Neural progenitor cell (in vitro differentiated cells): ENCODE data around the gene LGALS3. TPM values are rescaled to one million over a fixed set of nuclear protein-coding genes. Genes with fewer than 3 reads are reported as not detected.
"Not testable (repeated sequence)": the region's sequence is repeated elsewhere in the genome, so short reads cannot be mapped to it uniquely, and the experiment has no call there.

Experiments used
- DNase-seq: peaks from one replicate; pipeline ENCODE4 v3.0.0-alpha.2; 2016; ENCODE audit warnings: low spot score
- H2AFZ ChIP-seq: fragments of 200-600 bp; sonication (generic); replicated peaks from 2 replicates; pipeline ENCODE4 v1.6.1; 2016; ENCODE audit warnings: antibody characterized with exemption
- H3F3A ChIP-seq: fragments of 200-600 bp; sonication (generic); 2 replicates; pipeline ENCODE4 v1.6.1; 2016; ENCODE audit warnings: antibody characterized with exemption, low read depth
- H3K27ac ChIP-seq: fragments of 200-600 bp; sonication (generic); 2 replicates; pipeline ENCODE4 v1.5.1; 2016; ENCODE audit warnings: mild to moderate bottlenecking
- H3K27me3 ChIP-seq: fragments of 200-600 bp; sonication (generic); 2 replicates; pipeline ENCODE4 v1.6.1; 2016; ENCODE audit warnings: mild to moderate bottlenecking, moderate library complexity
- H3K36me3 ChIP-seq: fragments of 200-600 bp; sonication (generic); 2 replicates; pipeline ENCODE4 v1.5.1; 2016
- H3K4me1 ChIP-seq: fragments of 200-600 bp; sonication (generic); 2 replicates; pipeline ENCODE4 v1.6.1; 2016; ENCODE audit warnings: mixed run types
- H3K4me2 ChIP-seq: fragments of 200-600 bp; sonication (generic); 2 replicates; pipeline ENCODE4 v1.6.1; 2016
- H3K4me3 ChIP-seq: fragments of 200-600 bp; sonication (generic); 2 replicates; pipeline ENCODE4 v1.5.1; 2016
- H3K79me2 ChIP-seq: fragments of 200-600 bp; sonication (generic); 2 replicates; pipeline ENCODE4 v1.6.1; 2016; ENCODE audit warnings: low read depth
- H3K9ac ChIP-seq: fragments of 200-600 bp; sonication (generic); 2 replicates; pipeline ENCODE4 v1.6.1; 2016
- H3K9me3 ChIP-seq: fragments of 200-600 bp; sonication (generic); 2 replicates; pipeline ENCODE4 v1.5.1; 2016; ENCODE audit warnings: low read depth
- H4K20me1 ChIP-seq: fragments of 200-600 bp; sonication (generic); 2 replicates; pipeline ENCODE4 v1.6.1; 2016; ENCODE audit warnings: low read depth
- H3K27ac Mint-ChIP-seq: 3 replicates; pipeline ENCODE4 v1.8.0; 2021; ENCODE audit warnings: mixed read lengths
- H3K27me3 Mint-ChIP-seq: 2 replicates; pipeline ENCODE4 v1.8.0; 2022; ENCODE audit warnings: low read depth, mild to moderate bottlenecking, inconsistent platforms, moderate library complexity, mixed read lengths; ENCODE audit not compliant: insufficient read depth
- H3K36me3 Mint-ChIP-seq: 3 replicates; pipeline ENCODE4 v1.8.0; 2021; ENCODE audit warnings: mixed read lengths
- H3K4me1 Mint-ChIP-seq: 3 replicates; pipeline ENCODE4 v1.8.0; 2021; ENCODE audit warnings: mixed read lengths
- H3K4me3 Mint-ChIP-seq: 3 replicates; pipeline ENCODE4 v1.8.0; 2021; ENCODE audit warnings: mild to moderate bottlenecking, moderate library complexity, mixed read lengths
- H3K9me3 Mint-ChIP-seq: 3 replicates; pipeline ENCODE4 v1.8.0; 2020; ENCODE audit warnings: mixed read lengths
- CTCF ChIP-seq: fragments of 200-600 bp; sonication (generic); IDR thresholded peaks from 2 replicates; pipeline ENCODE4 v1.5.1; 2017; ENCODE audit warnings: antibody characterized with exemption, mild to moderate bottlenecking
- EZH2 ChIP-seq: fragments of 200-600 bp; sonication (generic); IDR thresholded peaks from 2 replicates; pipeline ENCODE4 v1.6.1; 2017; ENCODE audit warnings: antibody characterized with exemption, mild to moderate bottlenecking, moderate library complexity
- EZH2phosphoT487 ChIP-seq: fragments of 200-600 bp; sonication (generic); IDR thresholded peaks from 2 replicates; pipeline ENCODE4 v1.6.1; 2017; ENCODE audit warnings: antibody characterized with exemption
- total RNA-seq: library from RNA; depleted of rRNA; stranded (reverse); fragments of >200 nt; gene quantifications from 2 replicates; pipeline ENCODE4 v1.2.3, GENCODE V29; 2015; ENCODE audit warnings: low replicate concordance

LGALS3 gene
- 0.99 TPM in 1 of 2 replicates, not detected in the other for total RNA-seq

GRCh38 chr14:55129086-55129427 lies at the start of gene LGALS3:
Gene LGALS3, plus strand, starts transcription at chr14:55129252. Its CDS starts 8,122 bp downstream, at chr14:55137374.
- peaks cover 13% of the 10 kb centered on the region for H3K4me1 ChIP-seq
- H3K4me3 ChIP-seq: peak within 1 kb of the TSS; percentile 66
- Mint-ChIP-seq H3K27me3 (peaks cover 36% of the 10 kb centered on the region), H3K4me3 (peak within 1 kb of the TSS; percentile 82), H3K4me1 (peaks cover 33% of the 10 kb centered on the region), H3K27ac (no peak within 1 kb of the TSS), H3K9me3 (no peaks in the 10 kb centered on the region), H3K36me3 (peaks cover 2% of the 10 kb centered on the region)
- H3K9me3 ChIP-seq: no peaks in the 10 kb centered on the region
- peak; percentile 83 for DNase-seq
- H3K27me3 ChIP-seq: peaks cover 59% of the 10 kb centered on the region
- H3K79me2 ChIP-seq: no peaks in the 10 kb centered on the region
- H3K4me2 ChIP-seq: peak within 1 kb of the TSS; percentile 96
- H3K9ac ChIP-seq: no peak within 1 kb of the TSS
- peaks cover 17% of the 10 kb centered on the region for H3F3A ChIP-seq
- no peaks in the 10 kb centered on the region for H3K36me3 ChIP-seq
- H4K20me1 ChIP-seq: peaks cover 6% of the 10 kb centered on the region
- no peak for TF ChIP-seq EZH2
- TF ChIP-seq EZH2phosphoT487: no peak
- no peak within 1 kb of the TSS for H3K27ac ChIP-seq
- peak within 1 kb of the TSS; percentile 86 for H2AFZ ChIP-seq

GRCh38 chr14:55079961-55080360 lies 49.1 kb upstream of the LGALS3 start:
- not testable (repeated sequence) for H3K4me3 Mint-ChIP-seq, H3K4me2 ChIP-seq, H3K9ac ChIP-seq

GRCh38 chr14:55084401-55085059 lies 44.5 kb upstream of the LGALS3 start:
- Mint-ChIP-seq H3K4me1 (peaks cover 2% of the 10 kb centered on the region), H3K9me3 (no peaks in the 10 kb centered on the region), H3K4me3 (no peak overlapping the region), H3K27me3 (no peaks in the 10 kb centered on the region), H3K27ac (no peak overlapping the region), H3K36me3 (no peaks in the 10 kb centered on the region)
- Histone ChIP-seq H3K4me3 (no peak overlapping the region), H3K4me2 (no peak overlapping the region), H4K20me1 (no peaks in the 10 kb centered on the region), H2AFZ (no peak overlapping the region), H3K9ac (no peak overlapping the region), H3K9me3 (no peaks in the 10 kb centered on the region), H3K36me3 (no peaks in the 10 kb centered on the region), H3F3A (no peaks in the 10 kb centered on the region), H3K79me2 (no peaks in the 10 kb centered on the region), H3K4me1 (no peaks in the 10 kb centered on the region), H3K27ac (no peak overlapping the region), H3K27me3 (no peaks in the 10 kb centered on the region)
- DNase-seq: no peak
- no peak for TF ChIP-seq CTCF
- TF ChIP-seq EZH2phosphoT487: no peak
- no peak for TF ChIP-seq EZH2

More at GRCh38 chr14:55079961-55080360, 49.1 kb upstream of the LGALS3 start:
- not testable (repeated sequence) for H3F3A ChIP-seq, H2AFZ ChIP-seq, H3K36me3 ChIP-seq, H3K27me3 Mint-ChIP-seq, H3K27ac Mint-ChIP-seq, H3K79me2 ChIP-seq, H3K4me1 ChIP-seq, H4K20me1 ChIP-seq, H3K36me3 Mint-ChIP-seq, H3K9me3 Mint-ChIP-seq, DNase-seq, H3K27ac ChIP-seq, H3K27me3 ChIP-seq, H3K9me3 ChIP-seq, H3K4me3 ChIP-seq
- H3K4me1 Mint-ChIP-seq: peaks cover 17% of the 10 kb centered on the region

- Histone ChIP-seq H2AFZ (no peak overlapping the region), H3F3A (no peaks in the 10 kb centered on the region), H3K9me3 (no peaks in the 10 kb centered on the region), H3K36me3 (no peaks in the 10 kb centered on the region), H3K4me1 (no peaks in the 10 kb centered on the region), H3K9ac (no peak overlapping the region), H3K79me2 (no peaks in the 10 kb centered on the region), H3K4me3 (no peak overlapping the region), H3K27ac (no peak overlapping the region), H3K27me3 (no peaks in the 10 kb centered on the region), H3K4me2 (no peak overlapping the region), H4K20me1 (no peaks in the 10 kb centered on the region)
- TF ChIP-seq EZH2: no peak
- no peak for TF ChIP-seq CTCF
- no peak for TF ChIP-seq EZH2phosphoT487
- H3K4me3 Mint-ChIP-seq: no peak overlapping the region
- no peaks in the 10 kb centered on the region for H3K27me3 Mint-ChIP-seq
- no peaks in the 10 kb centered on the region for H3K36me3 Mint-ChIP-seq
- peaks cover 3% of the 10 kb centered on the region for H3K4me1 Mint-ChIP-seq
- H3K9me3 Mint-ChIP-seq: no peaks in the 10 kb centered on the region
- DNase-seq: no peak
- no peak overlapping the region for H3K27ac Mint-ChIP-seq
Measured at GRCh38 chr14:55085060-55085660, 43.9 kb upstream of the LGALS3 start.
